ENCODE data around the gene BAZ2A.

The BAZ2A gene

GRCh38 chr12:56633468-56634241, 3.5 kb upstream of the BAZ2A start:
- TF ChIP-seq CTCF (IDR thresholded peaks at IDR 0.05; ENCODE audit: unreplicated experiment in 3 of 3) = no peak
- Mint-ChIP-seq H3K36me3 (ENCODE audit: low read depth) (peaks cover 19% of the 10 kb centered on the region), H3K4me3 (peak overlapping the region; percentile 88 to 99 (median 96)), H3K27ac (peak overlapping the region; percentile 95 to 98 (median 98)), H3K4me1 (peaks cover 67% of the 10 kb centered on the region), H3K27me3 (ENCODE audit: low read depth) (no peaks in the 10 kb centered on the region), H3K9me3 (no peaks in the 10 kb centered on the region)

- Mint-ChIP-seq H3K4me1 (peaks cover 71% of the 10 kb centered on the region), H3K27me3 (ENCODE audit: low read depth) (no peaks in the 10 kb centered on the region), H3K27ac (peak overlapping the region; percentile 95 to 98 (median 98)), H3K9me3 (no peaks in the 10 kb centered on the region), H3K36me3 (ENCODE audit: low read depth) (peaks cover 17% of the 10 kb centered on the region), H3K4me3 (peak overlapping the region; percentile 88 to 99 (median 96))
- TF ChIP-seq CTCF (IDR thresholded peaks at IDR 0.05; ENCODE audit: unreplicated experiment in 3 of 3) = no peak
Observed at GRCh38 chr12:56632701-56633467, 2.8 kb upstream of the BAZ2A start.

- Mint-ChIP-seq H3K4me3 (peak overlapping the region; percentile 88 to 99 (median 96)), H3K9me3 (no peaks in the 10 kb centered on the region), H3K27ac (peak overlapping the region; percentile 49 to 98 (median 95)), H3K27me3 (ENCODE audit: low read depth) (no peaks in the 10 kb centered on the region), H3K36me3 (ENCODE audit: low read depth) (peaks cover 9% of the 10 kb centered on the region), H3K4me1 (peaks cover 64% of the 10 kb centered on the region)
- TF ChIP-seq CTCF (IDR thresholded peaks at IDR 0.05; ENCODE audit: unreplicated experiment in 3 of 3) = no peak
Observed at GRCh38 chr12:56631790-56632700, 1.9 kb upstream of the BAZ2A start.

- Mint-ChIP-seq H3K27me3 (ENCODE audit: low read depth) (no peaks in the 10 kb centered on the region), H3K4me1 (peaks cover 45% of the 10 kb centered on the region), H3K27ac (peak overlapping the region; percentile 79 to 92 (median 87)), H3K9me3 (no peaks in the 10 kb centered on the region), H3K36me3 (ENCODE audit: low read depth) (peaks cover 14% of the 10 kb centered on the region), H3K4me3 (peak overlapping the region; percentile 88 to 99 (median 96))
- TF ChIP-seq CTCF (IDR thresholded peaks at IDR 0.05; ENCODE audit: unreplicated experiment in 3 of 3) = no peak
Observed at GRCh38 chr12:56629459-56630179, 507 bp downstream of the BAZ2A start.

All from nephron (organoid).